ENCODE data around the gene TBC1D2B. TPM values are rescaled to one million over a fixed set of nuclear protein-coding genes. Genes with fewer than 3 reads are reported as not detected.

Gene TBC1D2B
- polyA plus RNA-seq, 1 experiment = 39.8 TPM

DNA sequence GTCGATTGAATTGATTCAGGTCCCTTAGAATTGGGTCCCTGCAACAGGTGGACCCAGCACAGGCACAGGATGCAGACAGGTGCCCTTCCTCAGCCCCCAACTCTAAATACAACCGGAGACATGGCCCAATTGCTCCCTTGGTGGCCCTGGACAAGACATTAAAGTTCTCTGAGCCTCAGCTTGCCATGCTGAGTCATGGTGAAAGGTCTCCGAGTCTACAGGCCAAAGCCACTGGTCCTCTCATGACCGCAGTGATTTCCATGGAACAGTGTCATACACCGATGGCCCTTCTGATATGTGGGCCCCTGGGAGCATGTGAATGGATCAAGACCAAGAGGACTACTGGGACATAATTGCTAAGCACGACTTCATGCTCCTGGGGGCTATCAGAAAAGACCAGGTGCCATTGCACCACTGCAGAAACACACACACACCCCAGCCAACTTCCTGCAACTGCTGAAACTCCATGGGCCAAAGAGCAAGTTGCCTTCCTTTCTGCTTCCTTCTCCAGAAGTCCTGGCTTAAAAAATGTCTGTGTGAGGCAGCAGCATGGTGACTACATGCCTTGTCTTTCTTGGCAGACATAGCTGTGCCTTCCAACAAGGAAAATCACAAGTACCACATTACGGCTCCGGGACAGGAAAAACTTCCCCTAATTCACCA is 38.8 kb downstream of the TBC1D2B start:
- DNase-seq (ENCODE audit: low read depth) = no peak
- Histone ChIP-seq H3K4me3 (ENCODE audit: low read depth, low read length) (no peak overlapping the region), H3K36me3 (ENCODE audit: control insufficient read depth, insufficient read depth, low read length) (peaks cover 15% of the 10 kb centered on the region), H3K27me3 (ENCODE audit: control insufficient read depth, insufficient read depth, low read length) (no peaks in the 10 kb centered on the region)
- ChIA-PET CTCF (no interaction called here), POLR2A (no interaction called here)
- TF ChIP-seq CTCF (IDR thresholded peaks at IDR 0.05; ENCODE audit: insufficient read depth, low read depth, low read length) = no peak

DNA sequence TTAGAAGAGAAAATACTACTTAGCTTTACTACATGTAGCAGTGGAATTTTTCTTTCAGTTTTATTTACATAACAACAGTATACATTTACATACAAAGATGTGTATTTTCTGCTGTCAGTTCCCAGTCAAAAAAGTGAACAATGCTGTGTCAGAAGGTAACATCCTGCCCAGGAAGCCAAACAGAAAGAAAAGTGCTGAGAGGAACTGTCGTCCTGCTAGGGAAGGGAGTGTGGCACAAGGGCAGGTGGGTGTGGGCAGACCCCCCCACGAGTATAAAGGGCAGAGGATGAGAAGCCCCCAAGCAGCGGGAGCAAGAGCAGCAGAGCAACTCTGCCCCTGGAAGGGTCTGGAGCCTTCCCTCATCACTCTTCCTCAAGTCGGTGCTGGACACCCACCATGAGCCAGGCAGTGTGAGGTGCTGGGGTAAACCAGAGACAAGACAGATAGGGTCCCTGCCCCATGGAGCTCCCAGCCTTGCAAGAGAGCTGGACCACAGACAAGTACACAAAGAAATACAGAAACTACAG is 39.7 kb downstream of the TBC1D2B start:
- TF ChIP-seq CTCF (IDR thresholded peaks at IDR 0.05; ENCODE audit: insufficient read depth, low read depth, low read length) = no peak
- ChIA-PET POLR2A (no interaction called here), CTCF (interaction anchor here (1.1 kb wide), 1 partner anchor 70 kb away, joined by 3 read pairs; no protein-coding TSS in a partner anchor)
- H3K4me3 ChIP-seq (ENCODE audit: low read depth, low read length) = no peak overlapping the region
- peaks cover 15% of the 10 kb centered on the region for H3K36me3 ChIP-seq (ENCODE audit: control insufficient read depth, insufficient read depth, low read length)
- no peaks in the 10 kb centered on the region for H3K27me3 ChIP-seq (ENCODE audit: control insufficient read depth, insufficient read depth, low read length)
- no peak for DNase-seq (ENCODE audit: low read depth)

DNA sequence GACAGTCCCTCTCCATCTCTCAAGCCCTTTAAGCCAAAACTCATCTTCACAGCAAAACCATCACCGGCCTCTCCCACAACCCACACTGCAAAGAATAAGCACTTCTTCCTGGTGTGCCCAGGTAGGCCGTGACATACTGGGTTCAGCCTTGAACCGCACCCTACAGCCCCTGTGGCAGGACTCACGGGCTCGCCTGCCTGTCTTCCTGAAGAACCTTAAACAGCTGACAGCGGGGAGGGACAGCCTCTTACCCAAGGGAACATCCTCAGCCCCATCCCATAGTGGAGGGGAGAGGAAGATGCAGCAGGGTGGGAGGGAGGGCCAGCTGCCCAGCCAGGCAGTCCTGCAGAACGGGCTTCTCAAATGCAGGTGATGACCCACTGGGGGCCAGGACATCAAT is 40.2 kb downstream of the TBC1D2B start:
- ChIA-PET CTCF (interaction anchor here (1.1 kb wide), 1 partner anchor 71 kb away, joined by 3 read pairs; no protein-coding TSS in a partner anchor), POLR2A (no interaction called here)
- no peak for TF ChIP-seq CTCF (IDR thresholded peaks at IDR 0.05; ENCODE audit: insufficient read depth, low read depth, low read length)
- DNase-seq (ENCODE audit: low read depth) = no peak
- Histone ChIP-seq H3K36me3 (ENCODE audit: control insufficient read depth, insufficient read depth, low read length) (peaks cover 13% of the 10 kb centered on the region), H3K27me3 (ENCODE audit: control insufficient read depth, insufficient read depth, low read length) (no peaks in the 10 kb centered on the region), H3K4me3 (ENCODE audit: low read depth, low read length) (no peak overlapping the region)

- no peak for DNase-seq (ENCODE audit: low read depth)
- Histone ChIP-seq H3K27me3 (ENCODE audit: control insufficient read depth, insufficient read depth, low read length) (no peaks in the 10 kb centered on the region), H3K4me3 (ENCODE audit: low read depth, low read length) (no peak overlapping the region), H3K36me3 (ENCODE audit: control insufficient read depth, insufficient read depth, low read length) (peaks cover 12% of the 10 kb centered on the region)
- ChIA-PET CTCF (interaction anchor here (1.0 to 1.7 kb wide), 2 partner anchors 9 to 72 kb away, joined by 3 to 4 read pairs; no protein-coding TSS in a partner anchor), POLR2A (no interaction called here)
- TF ChIP-seq CTCF (IDR thresholded peaks at IDR 0.05; ENCODE audit: insufficient read depth, low read depth, low read length) = no peak
Observed at GRCh38 chr15:78035861-78036476, 41.5 kb downstream of the TBC1D2B start.

GRCh38 chr15:78035321-78035751 is 42.2 kb downstream of the TBC1D2B start:
- ChIA-PET CTCF (interaction anchor here (1.7 kb wide), 1 partner anchor 9 kb away, joined by 4 read pairs; no protein-coding TSS in a partner anchor), POLR2A (no interaction called here)
- Histone ChIP-seq H3K27me3 (ENCODE audit: control insufficient read depth, insufficient read depth, low read length) (no peaks in the 10 kb centered on the region), H3K36me3 (ENCODE audit: control insufficient read depth, insufficient read depth, low read length) (peaks cover 12% of the 10 kb centered on the region), H3K4me3 (ENCODE audit: low read depth, low read length) (no peak overlapping the region)
- no peak for DNase-seq (ENCODE audit: low read depth)
- no peak for TF ChIP-seq CTCF (IDR thresholded peaks at IDR 0.05; ENCODE audit: insufficient read depth, low read depth, low read length)
